Iris pigment epithelial cell (primary cell): ENCODE data around the gene AUTS2.

Experiments
- DNase-seq: peaks from one replicate; pipeline ENCODE4 v3.0.0-alpha.2; 2011; ENCODE audit warnings: low read depth

AUTS2 gene

GRCh38 chr7:70426249-70426880, 828.1 kb downstream of the AUTS2 start:
- DNase-seq, result no peak

DNA sequence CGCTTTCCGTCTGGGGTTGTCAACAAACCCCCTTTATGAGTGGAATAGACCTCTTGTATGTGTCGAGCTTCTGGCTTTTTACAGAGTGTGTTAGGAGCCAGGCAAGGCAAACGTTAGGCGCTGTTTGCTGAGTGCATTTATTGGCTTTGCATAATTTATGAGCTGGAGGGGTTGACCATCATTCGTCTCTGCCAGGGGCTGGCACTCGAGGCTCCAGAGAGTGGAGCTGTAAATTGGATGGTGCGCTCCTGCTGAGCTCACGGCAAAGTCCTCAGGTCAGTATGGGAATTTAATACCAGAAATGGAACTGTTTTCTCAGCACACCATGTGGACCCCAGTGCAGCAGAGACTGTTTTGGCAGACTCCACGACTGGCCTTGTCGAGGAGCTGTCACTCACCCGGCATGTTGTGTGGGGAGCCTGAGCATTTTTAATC, 834.3 kb downstream of the AUTS2 start:
- no peak for DNase-seq

DNA sequence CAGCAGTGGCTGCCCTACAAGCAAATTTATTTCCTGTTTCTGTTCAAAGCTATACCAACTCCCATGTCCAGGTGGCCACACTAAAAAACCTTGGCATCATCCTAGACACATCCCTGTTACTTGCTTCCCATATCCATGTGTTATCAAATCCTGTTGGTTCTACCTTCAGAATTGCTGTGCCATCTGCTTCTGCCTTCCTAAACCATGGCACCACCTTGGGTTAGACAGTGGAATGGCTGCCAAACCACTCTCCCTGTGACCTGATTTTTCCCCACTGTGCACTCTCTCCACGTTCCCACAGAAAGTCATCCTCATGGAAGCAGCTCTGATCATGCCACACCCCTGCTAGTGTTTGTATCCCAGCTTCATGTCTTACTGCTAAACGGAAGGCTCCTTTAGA, 836.1 kb downstream of the AUTS2 start:
- no peak for DNase-seq

DNA sequence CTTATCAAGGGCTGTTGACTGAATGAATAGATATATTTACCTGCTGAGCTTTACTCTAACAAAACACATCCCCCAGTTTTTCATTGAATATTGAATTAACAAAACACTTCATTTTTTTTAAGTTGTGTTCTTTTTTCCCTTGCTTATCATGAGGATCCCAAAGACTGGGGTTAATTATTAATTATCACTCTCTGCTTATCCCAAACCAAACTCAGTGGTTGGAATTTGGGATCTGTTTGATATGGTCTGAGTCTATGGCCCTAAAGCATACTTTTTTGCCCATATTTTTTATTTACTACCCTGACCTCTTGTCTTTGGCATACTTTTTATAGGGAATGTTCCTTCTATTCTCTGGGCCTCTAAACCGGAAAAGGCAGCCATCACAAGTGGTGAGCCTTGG, 836.5 kb downstream of the AUTS2 start:
- DNase-seq, result no peak

- DNase-seq, result no peak
Measured at GRCh38 chr7:70435634-70436033, 837.4 kb downstream of the AUTS2 start.

DNA sequence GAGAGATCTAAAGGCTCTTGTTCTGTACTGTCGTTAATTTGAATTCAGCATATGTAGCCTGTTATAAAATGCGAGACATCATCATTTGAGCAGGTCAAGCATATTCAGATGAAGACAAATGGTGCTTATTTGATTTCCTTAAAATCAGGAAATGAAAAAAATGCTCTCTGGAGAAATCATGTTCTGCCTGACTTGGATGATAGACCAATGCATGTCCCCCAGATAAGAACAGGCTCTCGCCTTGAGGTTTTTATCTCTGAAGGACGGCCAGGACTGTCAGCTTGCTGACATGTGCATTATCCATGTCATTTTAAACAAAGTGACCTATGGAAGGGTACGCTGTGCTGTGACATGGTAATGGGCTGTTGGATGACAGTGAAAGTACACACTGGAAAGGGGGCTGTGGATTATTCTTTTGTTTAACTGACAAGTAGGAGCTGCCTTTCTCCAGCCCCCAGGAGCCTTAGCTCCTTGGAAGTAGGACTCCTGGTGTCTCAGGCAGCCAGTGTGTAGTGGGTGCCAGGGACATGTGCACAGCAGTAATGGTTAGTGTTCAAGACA, 838.6 kb downstream of the AUTS2 start:
- DNase-seq, result no peak

- no peak for DNase-seq
Measured at GRCh38 chr7:70439651-70440050, 841.4 kb downstream of the AUTS2 start.

- DNase-seq, result no peak
Measured at GRCh38 chr7:70446448-70447143, 848.3 kb downstream of the AUTS2 start.

DNA sequence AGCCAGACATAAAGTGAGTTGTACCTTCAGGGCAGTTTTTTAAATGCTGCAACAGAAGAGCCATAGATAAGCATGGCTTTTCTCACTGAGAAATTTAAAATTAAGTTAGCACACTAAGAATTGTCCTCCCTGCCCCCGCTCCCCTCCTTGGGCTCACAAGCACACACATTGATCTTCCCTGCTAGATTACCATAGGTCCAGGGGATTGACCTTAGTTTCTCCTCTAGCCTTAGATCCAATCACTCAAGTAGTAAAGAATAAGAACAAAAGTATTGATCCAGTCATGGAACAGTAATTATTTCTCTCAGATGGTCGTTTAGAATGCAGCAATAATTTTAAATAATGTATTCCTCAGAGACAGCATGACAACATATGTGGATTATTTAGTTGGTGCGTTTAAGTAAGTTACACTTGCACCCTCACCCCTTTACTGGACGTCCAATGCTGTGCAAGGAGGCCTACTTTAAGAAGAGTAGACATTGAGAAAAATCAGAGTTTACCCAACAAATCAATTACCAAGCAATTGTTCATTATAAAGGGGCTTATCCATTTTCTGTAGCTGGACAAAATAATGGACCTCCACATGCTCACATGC, 850.1 kb downstream of the AUTS2 start:
- no peak for DNase-seq

GRCh38 chr7:70450731-70451130, 852.5 kb downstream of the AUTS2 start:
- DNase-seq, result no peak

- DNase-seq, result no peak
Measured at GRCh38 chr7:70455925-70456324, 857.6 kb downstream of the AUTS2 start.

DNA sequence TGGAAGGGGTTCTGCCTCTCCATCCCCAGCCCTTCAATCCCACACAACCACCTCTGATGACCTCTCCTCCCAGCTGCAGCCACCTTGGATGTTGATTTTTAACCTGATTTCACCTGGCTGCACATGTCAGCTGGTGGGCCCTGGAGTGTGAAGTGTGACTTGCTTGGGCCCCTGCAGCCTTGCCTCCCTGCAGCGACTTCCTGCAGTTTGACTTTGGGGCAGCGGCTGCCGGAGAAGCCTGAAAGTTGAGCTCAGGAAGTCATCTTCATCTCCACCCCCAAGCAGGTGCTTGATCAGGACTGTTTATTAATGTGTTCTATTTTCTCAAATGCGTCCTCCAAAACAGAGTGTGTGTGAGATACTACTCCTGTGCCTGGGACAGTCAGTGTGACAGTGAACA, 858.4 kb downstream of the AUTS2 start:
- no peak for DNase-seq

DNA sequence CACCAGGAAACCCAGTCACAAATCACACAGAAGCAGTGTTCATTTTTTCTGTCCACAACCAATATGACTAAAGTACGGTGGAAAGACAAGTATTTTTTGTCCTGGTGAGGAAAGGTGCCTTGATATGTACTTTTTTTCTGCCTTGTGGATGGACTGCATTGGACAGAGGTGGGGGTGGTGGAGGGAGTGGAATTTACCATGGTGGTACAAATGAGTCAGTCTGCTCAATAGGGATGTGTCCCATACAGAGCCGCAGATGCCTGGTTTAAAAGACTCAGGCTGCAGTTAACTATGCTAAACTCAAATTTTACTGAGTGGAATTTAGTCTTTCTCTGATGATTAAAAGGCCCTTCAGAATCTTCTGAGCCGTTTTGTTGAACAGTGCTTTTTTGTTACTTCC, 859.2 kb downstream of the AUTS2 start:
- DNase-seq, result no peak

- no peak for DNase-seq
Measured at GRCh38 chr7:70457883-70458680, 859.8 kb downstream of the AUTS2 start.

GRCh38 chr7:70458745-70459144, 860.5 kb downstream of the AUTS2 start:
- no peak for DNase-seq

GRCh38 chr7:70459546-70459945, 861.3 kb downstream of the AUTS2 start:
- no peak for DNase-seq

GRCh38 chr7:70460071-70460470, 861.8 kb downstream of the AUTS2 start:
- DNase-seq, result no peak

- no peak for DNase-seq
Measured at GRCh38 chr7:70460562-70460961, 862.3 kb downstream of the AUTS2 start.

DNA sequence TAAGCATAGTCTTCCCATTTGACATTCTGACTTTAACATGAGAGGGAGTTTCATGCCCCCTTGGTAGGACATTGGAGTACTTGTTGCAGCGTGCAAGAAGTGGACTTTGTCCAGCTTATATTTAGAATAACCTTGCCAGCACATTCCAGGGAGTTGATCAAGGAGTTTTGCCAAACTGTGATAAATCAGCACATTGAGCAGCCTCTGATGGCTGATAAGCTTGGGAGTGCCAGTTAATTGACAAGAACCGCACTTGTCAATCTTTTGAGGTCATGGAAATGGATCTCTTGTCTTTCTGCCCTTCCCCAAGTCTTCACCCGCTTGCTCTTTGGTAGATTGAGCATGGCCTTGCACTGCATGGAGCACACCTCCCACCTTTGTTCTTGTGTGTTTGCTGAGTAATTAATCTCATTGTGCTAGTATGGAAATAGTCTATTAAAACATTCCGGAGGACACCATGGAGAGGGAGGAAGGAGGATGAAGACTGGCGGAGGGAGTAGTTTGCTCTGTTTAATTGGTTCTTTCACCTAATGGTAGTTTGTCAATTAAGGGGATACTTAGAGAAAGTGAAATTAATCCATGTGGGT, 865.2 kb downstream of the AUTS2 start:
- DNase-seq, result no peak

DNA sequence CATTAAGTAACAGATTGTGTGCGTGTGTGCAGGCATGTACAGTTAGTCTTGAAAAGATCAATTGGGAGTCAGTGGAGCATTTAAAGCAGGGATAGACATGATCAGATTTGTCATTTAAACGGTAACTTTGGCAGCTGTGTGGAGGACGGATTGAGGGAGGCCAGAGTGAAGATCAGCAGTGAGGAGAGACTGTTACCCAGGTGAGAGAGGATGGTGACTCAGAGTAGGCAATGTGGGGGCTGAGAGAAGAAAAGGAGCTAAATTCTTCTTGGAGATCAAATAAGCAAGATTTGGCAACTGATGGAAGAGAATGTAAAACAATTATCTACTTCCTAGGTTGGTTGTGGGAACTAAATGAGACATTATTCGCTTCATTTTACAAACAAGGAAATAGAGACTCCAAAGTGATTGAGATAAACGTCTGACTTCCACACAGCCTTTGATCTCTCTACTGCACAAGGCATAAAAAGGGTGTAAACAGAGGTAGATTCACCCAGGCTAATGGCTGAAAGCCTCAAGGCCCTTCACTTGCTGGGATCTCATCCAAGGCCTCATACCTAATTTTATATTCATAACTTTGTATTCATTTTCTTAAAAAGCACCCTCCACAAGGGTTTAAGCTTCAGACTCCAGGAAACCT, 868.6 kb downstream of the AUTS2 start:
- no peak for DNase-seq

DNA sequence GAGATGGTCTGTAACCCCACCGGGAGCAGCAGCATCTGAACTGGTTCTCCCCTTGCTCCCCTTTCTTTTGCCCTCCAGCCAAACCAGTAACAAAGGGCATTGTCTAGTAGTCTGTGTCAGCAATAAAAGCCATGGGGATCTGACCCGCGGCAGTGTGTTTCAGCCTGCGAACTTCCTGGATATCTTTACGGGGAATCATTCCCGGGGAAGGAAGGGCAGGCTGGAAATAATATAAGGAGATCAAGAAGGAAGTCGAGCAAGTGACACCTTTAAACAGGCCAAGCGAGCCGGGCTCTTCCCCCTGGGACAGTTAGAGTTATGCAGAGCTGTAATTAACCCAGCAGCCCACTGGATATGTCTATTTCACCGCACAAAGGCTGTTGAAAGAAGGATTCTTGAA, 872.5 kb downstream of the AUTS2 start:
- DNase-seq, result no peak
